Tongue (tissue), 2 donors: ENCODE results near the gene CRY1. TPM values are rescaled to one million over a fixed set of nuclear protein-coding genes. Genes with fewer than 3 reads are reported as not detected.
"Not testable (repeated sequence)": the region's sequence is repeated elsewhere in the genome, so short reads cannot be mapped to it uniquely, and the experiment has no call there.

Experiments used
- DNase-seq: peaks from one replicate; pipeline ENCODE4 v3.0.0-alpha.2; 2015
- total RNA-seq: library from RNA; depleted of rRNA; stranded (reverse); fragments of >200 nt; gene quantifications from one replicate; pipeline ENCODE4 v1.2.3, GENCODE V29; 2014

The CRY1 gene
- total RNA-seq, 1 donor from 2014 or later, result 37.2 TPM

DNA sequence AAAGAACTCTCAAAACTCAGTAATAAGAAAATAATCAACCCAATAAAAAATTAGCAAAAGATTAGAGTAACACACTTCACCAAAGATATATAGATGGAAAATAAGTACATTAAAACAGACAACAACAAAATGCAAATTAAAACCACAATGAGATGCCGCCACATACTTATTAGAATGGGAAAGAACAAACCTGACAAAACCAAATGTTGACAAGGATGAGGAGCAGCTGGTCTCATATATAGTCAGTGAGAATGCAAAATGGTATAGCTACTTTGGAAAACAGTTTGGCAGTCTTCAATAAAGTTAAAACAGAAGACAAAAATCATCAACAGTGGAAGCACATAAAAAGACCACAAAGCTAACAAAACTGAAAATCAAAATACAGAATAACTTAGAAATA lies 29.1 kb downstream of the CRY1 start:
- no peak for DNase-seq

DNA sequence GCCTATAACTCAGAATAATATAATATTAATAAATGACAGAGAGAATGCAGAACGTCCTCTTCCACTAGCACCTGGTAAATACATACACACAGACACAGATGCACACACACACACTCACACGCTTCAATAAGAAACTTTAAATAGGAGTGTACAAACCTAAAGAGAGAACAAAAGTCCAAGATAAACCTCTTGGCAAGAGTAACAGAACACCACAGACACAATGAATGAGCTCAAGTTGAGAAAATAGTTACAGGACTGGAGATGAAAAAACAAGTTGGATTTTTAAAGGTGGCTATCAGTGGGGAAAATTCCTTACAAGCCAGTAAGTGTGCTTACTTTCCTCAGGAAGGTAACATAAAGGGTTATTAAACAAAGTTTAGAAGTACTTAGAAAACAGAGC lies 35.2 kb downstream of the CRY1 start:
- no peak for DNase-seq

DNA sequence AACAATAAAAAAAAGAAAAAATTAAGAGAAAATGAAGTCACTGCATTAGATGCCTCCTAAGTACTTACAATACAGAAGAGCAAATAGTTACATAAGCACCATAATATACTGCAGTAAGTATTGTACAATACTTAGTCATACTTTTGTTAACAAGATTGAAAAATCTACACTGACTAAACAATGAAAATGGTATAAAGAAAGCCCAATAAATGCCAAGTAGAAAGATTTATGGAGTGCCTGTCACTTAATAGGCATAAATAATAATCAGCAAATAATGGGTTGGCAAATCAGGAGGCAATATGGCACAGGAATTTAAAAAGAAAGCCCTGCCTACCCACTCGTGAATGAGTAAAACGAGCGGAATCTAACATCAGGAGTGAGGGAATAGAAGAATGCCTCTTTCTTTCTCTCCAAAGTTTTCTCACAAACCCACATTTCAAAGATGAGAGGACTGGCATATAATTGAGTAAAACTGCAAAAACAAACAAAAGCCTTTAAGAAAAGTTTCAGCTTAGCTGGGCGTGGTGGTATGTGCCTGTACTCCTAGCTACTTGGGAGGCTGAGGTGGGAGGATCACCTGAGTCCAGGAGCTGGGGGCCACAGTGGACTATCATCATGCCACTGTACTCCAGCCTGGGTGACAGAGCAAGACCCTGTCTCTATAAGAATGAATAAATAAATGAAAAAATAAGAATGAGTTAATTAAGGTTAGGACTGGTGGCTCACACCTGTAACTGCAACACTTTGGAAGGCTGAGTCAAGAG lies 36.1 kb downstream of the CRY1 start:
- no peak for DNase-seq

DNA sequence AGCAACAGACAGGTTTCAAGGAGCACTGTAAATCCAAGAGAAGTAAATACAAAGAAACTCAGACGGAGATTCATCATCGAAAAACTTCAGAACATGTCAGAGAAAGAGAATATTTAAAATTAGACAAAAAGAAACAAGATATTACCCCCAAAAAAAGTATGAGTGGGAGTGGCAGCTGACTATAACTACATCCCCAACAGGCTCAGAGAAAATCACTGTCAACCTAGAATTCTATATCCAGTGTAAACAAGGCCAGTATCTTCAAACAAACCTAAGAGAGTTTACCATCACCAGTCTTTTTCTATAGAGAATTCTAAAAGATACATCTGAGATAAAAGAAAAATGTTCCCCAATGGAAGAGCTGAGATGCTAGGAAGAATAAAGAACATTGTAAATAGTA lies 39.6 kb downstream of the CRY1 start:
- DNase-seq, result no peak

DNA sequence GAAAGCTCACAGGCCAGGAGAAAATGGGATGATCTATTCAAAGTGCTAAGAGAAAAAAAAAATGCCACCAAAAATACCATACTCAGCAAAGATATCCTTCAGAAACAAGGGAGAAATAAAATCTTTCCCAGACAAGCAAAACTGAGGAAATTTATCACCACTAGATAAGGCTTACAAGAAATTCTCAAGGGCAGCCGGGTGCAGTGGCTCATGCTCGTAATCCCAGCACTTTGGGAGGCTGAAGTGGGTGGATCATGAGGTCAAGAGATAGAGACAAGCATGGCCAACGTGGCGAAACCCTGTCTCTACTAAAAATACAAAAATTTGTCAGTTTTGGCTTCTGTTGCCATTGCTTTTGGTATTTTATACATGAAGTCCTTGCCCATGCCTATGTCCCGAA lies 48.2 kb downstream of the CRY1 start:
- DNase-seq, result no peak

DNA sequence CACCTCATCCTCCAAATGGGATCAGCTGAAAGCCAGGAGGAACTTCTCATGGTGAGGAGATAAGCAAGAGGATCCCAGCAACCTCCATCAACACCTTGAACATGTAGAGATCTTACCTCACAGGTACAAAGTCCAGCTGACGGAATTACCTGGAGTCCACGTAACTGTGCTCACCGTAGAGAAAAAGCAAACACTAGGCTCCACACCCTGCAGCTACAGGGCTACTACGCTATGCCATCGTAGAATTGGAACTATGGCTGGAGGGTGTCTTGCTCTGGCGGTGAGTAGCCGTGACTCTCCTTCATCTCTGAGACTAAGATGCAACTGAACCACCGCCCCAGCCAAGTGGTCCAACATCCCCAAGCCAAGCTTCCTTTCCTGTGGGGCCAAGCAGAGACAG lies 50.5 kb downstream of the CRY1 start:
- DNase-seq, result no peak

DNA sequence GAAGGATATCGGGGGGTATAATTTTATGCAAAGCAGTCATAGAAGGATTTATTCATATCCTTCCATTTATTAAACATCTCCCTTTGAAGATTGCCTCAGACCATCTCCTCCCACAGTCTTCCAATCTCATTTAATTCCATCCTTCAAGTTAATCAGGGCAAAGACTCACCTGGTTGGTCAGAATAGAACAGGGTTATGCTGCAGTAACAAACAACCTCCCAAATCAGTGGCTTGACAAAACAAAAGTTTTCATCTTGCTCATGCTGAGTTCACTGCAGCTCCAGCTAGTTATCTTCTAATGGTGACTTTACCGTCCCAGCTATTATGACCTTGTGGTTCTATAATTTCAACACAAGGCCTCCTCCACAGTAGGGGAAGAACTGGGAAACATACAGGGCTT lies 57.6 kb downstream of the CRY1 start:
- no peak for DNase-seq

DNA sequence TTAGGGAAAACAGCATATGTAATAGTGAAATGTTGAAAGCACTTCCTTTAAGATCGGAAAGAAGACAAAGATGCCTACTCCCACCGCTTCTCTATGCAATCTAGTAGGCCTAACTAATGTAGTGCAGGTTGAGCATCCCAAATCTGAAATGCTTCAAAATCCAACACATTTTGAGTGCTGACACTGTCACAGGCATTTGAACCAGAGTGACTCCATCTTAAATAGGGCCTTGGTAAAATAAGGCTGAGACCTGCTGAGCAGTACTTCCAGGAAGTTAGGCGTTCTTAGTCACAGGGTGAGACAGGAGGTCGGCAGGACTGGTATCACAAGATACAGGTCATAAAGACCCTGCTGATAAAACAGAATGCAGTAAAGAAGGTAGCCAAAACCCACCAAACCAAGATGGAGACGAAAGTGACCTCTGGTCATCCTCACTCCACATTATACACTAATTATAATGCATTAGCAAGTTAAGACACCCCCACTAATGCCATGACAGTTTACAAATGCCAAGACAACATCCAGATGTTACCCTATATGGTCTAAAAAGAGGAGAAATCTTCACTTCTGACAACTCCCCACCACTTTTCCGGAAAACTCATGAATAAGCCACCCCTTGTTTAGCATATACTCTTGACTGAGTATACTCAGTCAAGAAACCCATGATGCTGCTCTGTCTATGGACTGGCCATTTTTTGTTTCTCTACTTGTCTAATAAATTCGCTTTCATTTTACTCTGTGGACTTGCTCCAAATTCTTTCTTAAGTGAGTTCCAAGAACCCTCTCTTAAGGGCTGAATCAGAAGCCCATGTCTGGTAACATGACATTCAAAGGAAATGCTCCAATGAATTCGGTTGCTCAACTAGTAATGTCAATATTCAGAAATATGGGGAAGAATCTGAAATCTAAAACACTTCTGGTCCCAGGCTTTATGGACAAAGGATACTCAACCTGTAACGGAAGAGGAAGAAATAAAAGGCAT lies 59.3 kb downstream of the CRY1 start:
- DNase-seq, result no peak

DNA sequence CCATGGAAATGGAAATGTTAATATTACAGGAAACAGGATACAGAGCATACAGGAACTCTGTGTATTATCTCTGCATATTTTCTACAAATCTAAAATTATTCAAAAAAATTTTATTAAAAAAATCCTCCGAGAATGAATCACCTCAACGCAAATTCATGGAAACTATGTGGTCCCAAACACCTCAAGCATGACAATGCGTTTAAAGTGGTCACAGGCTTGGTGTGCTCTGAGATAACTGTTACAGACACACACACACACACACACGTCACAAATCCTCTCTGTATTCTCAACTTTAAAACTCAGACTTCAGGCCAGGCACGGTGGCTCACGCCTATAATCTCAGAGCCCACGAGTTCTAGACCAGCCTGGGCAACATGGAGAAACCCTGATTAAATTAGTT lies 61.1 kb downstream of the CRY1 start:
- DNase-seq, result no peak

DNA sequence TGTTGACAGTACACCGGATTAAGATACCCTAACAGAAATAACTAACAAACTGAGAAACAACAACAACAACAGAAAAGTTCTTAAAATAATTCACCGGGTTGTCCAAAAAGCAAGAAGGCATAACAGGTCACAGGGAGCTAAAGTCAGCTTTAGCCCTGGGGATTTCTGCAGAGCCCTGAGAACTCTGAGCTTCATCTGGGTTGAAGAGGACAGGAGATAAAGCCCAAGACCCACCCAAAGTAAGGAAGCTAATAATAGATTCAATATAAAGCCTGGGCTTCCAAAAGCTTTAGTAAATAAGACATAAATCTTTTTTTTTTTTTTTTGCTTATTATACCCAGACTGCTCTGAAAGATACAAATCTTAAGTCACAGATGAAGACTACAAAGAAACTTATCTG lies 62.3 kb downstream of the CRY1 start:
- DNase-seq, result no peak

DNA sequence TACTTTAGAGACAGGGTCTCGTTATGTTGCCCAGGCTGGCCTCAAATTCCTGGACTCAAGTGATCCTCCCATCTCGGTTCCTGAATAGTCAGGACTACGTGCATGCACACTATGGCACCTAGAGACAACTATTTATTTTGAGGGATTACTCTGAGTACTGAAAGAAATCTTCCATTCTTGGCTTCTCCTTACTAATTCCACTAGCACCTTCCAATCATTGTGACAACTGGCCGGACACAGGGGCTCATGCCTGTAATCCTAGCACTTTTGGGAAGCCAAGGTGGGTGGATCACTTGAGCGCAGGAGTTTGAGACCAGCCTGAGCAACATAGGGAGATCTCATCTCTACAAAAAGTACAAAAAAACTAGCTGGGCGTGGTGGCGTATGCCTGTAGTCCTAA lies 64.3 kb downstream of the CRY1 start:
- peak; percentile 13 for DNase-seq

DNA sequence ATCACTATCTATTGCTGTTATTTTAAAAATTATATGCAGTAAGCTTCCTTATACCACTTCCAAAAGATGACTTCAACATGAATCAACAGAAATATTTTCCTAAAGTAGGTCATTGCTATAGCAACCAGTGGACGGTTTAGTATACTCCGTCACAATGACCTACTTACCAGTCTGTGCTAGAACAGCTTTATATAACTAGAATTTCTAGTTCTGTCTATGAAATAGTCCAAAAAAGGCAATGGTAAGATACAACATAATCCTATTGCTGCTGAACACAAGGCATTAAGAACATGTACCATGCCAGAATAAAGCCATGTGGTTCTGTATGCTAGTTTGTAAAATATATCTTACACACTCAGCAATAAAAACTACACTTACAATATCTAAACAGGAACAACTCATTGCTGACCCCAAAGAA lies 65.7 kb downstream of the CRY1 start:
- peak; percentile 93 for DNase-seq

DNA sequence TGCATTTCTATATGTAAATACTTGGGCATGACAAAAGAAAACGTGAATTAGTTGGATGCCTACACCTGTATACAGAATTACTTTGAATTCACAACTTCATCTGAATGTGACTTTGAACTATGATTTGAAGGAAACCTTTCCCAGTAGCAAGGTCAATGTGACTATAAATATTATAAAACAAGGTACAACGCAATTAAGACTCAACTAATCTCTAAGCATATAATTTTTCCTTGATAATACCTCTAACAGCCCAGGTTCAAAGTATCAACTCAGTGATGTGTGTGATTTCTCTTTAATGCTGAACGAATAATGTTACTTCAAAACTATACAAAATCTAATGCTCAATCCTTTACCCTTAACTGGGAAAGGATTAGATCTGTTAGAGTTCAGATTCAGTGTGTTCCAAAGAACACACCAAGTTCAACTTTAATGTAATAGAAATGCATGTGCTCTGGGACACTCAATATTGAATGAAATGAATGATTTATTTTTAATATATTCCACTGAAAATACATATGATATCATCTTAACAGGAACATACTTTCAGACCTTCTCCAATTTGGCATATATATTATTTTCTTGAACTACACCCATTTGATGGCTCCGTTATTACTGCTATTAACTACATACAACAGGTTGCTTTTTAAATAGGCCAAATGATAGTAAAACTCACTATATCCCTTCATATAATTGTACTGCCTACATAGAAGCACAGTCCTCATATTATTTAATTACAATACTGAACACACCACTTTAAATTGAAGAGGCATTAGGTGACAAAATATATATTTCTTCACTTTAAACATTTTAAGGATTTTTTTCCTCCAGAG lies 66.3 kb downstream of the CRY1 start:
- DNase-seq, result no peak

DNA sequence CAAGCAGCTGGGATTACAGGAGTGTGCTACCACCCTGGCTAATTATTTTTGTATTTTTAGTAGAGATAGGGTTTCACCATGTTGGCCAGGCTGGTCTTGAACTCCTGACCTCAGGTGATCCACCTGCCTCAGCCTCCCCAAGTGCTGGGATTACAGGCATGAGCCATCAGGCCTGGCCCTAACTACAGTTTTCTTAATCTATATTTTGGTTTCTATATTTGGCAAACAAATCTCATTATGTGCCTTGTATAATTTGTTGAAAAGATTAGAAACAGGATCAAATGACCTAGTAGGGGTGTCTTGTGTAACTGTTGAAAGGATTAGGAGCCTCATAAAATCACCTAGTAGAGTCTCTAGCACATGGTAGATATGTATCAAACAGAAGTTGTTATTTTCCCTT lies 67.0 kb downstream of the CRY1 start:
- DNase-seq, result not testable (repeated sequence)

DNA sequence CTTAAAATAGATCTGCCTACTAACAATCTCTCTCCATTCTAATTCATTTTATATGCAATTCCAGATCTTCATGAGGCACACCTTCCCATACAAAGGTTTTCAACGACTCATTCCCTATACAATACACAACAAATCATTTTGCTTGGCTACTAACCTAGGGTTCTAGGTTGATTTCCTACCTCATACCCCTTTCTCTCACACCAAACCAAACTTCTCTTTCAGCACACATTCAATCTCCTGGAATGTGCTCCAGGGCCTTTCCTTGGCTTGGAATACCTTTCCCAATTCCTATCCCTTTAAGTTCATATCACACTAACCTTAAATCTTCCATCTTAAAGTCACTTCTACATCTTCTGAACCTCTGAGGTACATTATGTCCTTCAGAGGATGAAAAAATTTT lies 67.7 kb downstream of the CRY1 start:
- DNase-seq, result no peak

DNA sequence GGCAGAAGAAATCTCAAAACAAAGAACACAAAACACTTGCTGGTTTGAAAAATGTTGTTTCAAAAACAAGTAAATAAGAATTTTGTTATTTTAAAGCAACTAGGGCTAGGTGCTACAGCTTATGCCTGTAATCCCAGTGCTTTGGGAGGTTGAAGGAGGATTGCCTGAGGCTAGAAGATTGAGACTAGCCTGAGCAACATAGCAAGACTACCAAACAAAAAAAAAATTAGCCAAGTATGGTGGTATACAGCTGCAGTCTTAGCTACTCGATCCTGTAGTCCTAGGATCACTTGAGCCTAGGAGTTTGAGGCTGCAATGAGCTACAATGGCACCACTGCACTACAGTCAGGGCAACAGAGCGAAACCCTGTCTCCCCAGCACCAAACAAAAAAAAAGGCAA lies 73.8 kb downstream of the CRY1 start:
- DNase-seq, result no peak

DNA sequence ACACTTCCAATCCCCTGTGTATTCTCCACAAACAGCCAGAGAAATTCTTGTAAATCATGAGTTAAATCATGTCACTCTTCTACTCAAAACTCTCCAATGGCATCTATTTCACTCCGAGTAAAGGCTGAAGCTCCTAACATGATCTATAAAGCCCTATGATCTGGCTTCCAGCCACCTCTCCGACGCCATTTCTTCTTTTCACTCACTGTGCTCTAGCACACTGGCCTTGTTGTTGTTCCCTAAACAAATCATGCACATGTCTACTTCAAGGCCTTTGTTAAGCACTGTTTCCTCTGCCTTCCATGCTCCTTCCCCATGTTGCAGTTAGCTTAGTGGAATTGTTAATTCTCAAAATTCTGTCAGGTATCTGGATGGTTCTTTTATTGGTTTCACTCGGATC lies 76.3 kb downstream of the CRY1 start:
- no peak for DNase-seq

DNA sequence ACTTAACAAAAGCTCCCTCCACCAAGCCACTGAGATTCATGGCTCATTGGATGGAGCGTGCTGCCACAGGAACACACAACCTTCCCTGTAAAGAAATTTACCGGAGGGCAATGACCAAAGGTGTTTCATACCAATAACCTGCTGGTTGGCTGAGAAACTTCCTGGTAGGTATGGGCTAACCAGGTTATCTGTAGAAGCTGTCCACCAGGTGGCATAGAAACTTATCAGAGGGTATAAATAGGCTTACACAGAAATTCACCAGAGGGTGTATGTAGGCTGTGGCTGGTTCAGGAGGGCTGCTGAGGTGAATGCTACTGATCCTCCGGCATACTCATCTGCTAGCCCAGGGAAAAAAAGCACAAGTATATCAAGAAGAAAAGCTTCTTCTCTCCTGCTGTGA lies 79.3 kb downstream of the CRY1 start:
- no peak for DNase-seq

DNA sequence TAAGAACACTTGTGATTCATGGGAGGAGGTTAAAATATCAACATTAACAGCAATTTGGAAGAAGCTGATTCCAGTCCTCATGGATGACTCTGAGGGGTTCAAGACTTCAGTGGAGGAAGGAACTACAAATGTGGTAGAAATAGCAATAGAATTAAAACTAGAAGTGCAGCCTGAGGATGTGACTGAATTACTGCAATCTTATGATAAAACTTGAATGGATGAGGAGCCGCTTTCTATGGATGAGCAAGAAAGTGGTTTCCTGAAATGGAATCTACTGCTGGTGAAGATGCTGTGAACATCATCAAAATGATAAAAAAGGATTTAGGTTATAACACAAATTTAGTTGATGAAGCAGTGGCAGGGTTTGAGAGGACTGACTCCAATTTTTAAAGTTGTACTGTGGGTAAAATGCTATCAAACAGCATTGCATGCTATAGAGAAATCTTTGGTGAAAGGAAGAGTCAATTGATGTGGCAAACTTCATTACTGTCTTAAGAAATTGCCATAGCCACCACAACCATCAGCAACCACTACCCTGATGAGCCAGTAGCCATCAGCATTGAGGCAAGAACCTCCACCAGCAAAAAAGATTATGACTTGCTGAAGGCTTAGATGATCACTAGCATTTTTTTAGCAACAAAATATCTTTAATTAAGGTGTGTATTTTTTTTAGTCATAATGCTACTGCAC lies 80.5 kb downstream of the CRY1 start:
- no peak for DNase-seq

DNA sequence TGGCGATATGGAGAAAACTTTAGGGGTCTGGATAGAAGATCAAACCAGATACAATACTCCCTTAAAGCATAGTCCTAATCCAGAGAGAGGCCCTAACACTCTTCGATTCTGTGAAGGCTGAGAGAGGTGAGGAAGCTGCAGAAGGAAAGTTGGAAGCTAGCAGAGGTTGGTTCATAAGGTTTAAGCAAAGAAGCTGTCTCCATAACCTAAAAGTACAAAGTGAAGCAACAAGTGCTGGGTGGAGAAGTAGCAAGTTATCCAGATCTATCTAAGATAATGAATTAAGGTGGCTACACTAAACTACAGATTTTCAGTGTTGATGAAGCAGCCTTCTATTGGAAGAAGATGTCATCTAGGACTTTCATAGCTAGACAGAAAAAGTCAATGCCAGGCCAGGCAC lies 81.8 kb downstream of the CRY1 start:
- no peak for DNase-seq

DNA sequence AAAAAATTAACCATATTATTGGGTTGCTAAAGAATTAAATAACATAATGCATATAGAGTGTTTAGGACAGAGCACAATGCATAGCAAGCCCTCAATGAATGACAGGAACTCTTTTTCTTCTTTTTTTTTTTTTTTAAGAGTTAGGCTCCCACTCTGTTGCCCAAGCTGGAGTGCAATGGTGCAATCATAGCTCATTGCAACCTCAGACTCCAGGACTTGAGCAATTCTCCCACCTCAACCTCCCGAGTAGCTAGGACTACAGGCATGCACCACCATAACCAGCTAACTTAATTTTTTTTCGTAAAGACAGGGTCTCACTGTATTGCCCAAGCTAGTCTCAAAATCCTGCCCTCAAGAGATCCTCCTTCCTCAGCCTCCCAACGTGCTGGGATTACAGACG lies 85.9 kb downstream of the CRY1 start:
- no peak for DNase-seq

DNA sequence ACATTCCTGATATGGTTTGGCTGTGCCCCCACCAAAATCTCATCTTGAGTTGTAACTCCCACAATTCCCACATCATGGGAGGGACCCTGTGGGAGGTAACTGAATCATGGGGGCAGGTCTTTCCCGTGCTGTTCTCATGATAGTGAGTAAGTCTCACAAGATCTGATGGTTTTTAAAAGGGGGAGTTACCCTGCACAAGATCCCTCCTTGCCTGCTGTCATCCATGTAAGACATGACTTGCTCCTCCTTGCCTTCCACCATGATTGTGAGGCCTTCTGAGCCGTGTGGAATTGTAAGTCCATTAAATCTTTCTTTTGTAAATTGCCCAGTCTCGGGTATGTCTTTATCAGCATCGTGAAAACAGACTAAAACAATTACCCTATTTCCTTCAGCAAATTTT lies 90.7 kb downstream of the CRY1 start:
- not testable (repeated sequence) for DNase-seq
